Heart left ventricle (tissue), 16 donors: ENCODE measurements around the gene WDR7. TPM values are rescaled to one million over a fixed set of nuclear protein-coding genes. Genes with fewer than 3 reads are reported as not detected.

Source experiments
- ATAC-seq, 4 donors: fragments of 200-7000 bp; cut with Tn5 transposase; one replicate each; pipeline ENCODE4 v1.9.1; 2020 to 2022; ENCODE audit warnings: moderate library complexity in 4 of 4, mild to moderate bottlenecking in 3 of 4, moderate number of reproducible peaks in 1 of 4
- DNase-seq, 5 donors: peaks; one replicate each; pipeline ENCODE4 v3.0.0-alpha.2; 2020
- H3K27ac ChIP-seq, 12 donors: fragments of 200-600 bp; sonication (generic) in 4 of 12; one replicate each; pipeline versions ENCODE4 v1.5.0 to v1.8.0; 2016 to 2022; ENCODE audit warnings: mild to moderate bottlenecking in 2 of 12
- H3K27me3 ChIP-seq, 9 donors: fragments of 200-600 bp; sonication (generic) in 2 of 9; one replicate each; pipeline versions ENCODE4 v1.5.1 to v1.8.0; 2016 to 2022; ENCODE audit warnings: mild to moderate bottlenecking in 3 of 9
- H3K36me3 ChIP-seq, 9 donors: fragments of 200-600 bp; sonication (generic) in 2 of 9; one replicate each; pipeline versions ENCODE4 v1.5.0 to v1.8.0; 2018 to 2022; ENCODE audit warnings: mild to moderate bottlenecking in 2 of 9
- H3K4me1 ChIP-seq, 12 donors: fragments of 200-600 bp; sonication (generic) in 4 of 12; one replicate each; pipeline versions ENCODE4 v1.5.0 to v1.8.0; 2016 to 2022; ENCODE audit warnings: mild to moderate bottlenecking in 3 of 12
- H3K4me3 ChIP-seq, 12 donors: fragments of 200-600 bp; sonication (generic) in 4 of 12; one replicate each; pipeline versions ENCODE4 v1.5.0 to v1.8.0; 2017 to 2022; ENCODE audit warnings: mild to moderate bottlenecking in 9 of 12, moderate library complexity in 4 of 12
- H3K9me3 ChIP-seq, 12 donors: fragments of 200-600 bp; sonication (generic) in 4 of 12; one replicate each; pipeline versions ENCODE4 v1.5.0 to v1.8.0; 2016 to 2022; ENCODE audit warnings: mild to moderate bottlenecking in 1 of 12
- POLR2A ChIP-seq, 2 donors: fragments of 450-650 bp; IDR thresholded peaks; one replicate each; pipeline ENCODE4 v1.6.1; 2017; ENCODE audit warnings: antibody characterized with exemption in 2 of 2, mild to moderate bottlenecking in 2 of 2, moderate library complexity in 2 of 2
- WGBS, 4 donors: extraction: QIAGEN DNeasy Blood & Tissue Kit in 2 of 4; methylation state at CpG; one replicate each; pipeline versions ENCODE4 v1.1.5 to v1.1.7; 2013 to 2018; 5-methylcytosine and 5-hydroxymethylcytosine counted together
- intact Hi-C, 10 donors: fragments of 100-400 bp; cut with DNase I; formaldehyde crosslinking; loops; one replicate each; pipeline versions ENCODE4 v1.11.1 to v1.14.2; 2022
- polyA plus RNA-seq, 2 donors: library from polyadenylated mRNA; stranded (reverse); fragments of 200-250 nt; gene quantifications; one replicate each; pipeline ENCODE4 v1.2.3, GENCODE V29; 2013
- total RNA-seq, 9 donors: library from RNA; depleted of rRNA in 2 of 9; stranded (reverse); fragments of >200 nt in 2 of 9; fragmentation: NEBNext Ultra II Directional in 3 of 9; extraction: Animal tissue kit (Norgen Biotek cat#: 25700) in 3 of 9; gene quantifications; one replicate each; pipeline versions ENCODE4 v1.1.0 to v1.2.4, GENCODE V29; 2016 to 2023
- TF ChIP-seq, protein P1 (sequence below), 12 donors: fragments of 200-600 bp; sonication (generic) in 4 of 12; IDR thresholded peaks; one replicate each; pipeline versions ENCODE4 v1.5.0 to v1.8.0; 2018 to 2022; ENCODE audit warnings: antibody characterized with exemption in 12 of 12, mild to moderate bottlenecking in 5 of 12
- donor health status: ischemic (EF 13 %, LVEDD 7.1; RV severe dilation, severe dysfunction).
- donor health status: healthy with polysubstance abuse.
- donor health status: DM: no; HTN: yes; CAD: no.
- donor health status: DM: no; HTN: no; CAD: no.
- donor health status: ischemic (EF 25% LVEDD 6.9; RV normal size, moderate dysfunction).
- donor health status: ischemic (EF 25% LVEDD 5.7; RV mildly dilated, moderate dysfunction).
- donor health status: healthy.
- donor health status: DM: yes; HTN: yes; CAD: no.
- donor health status: ischemic (EF 35%, LVEDD 5.7; RV mildly dilated, moderate dysfunction).
- donor health status: nonischemic (EF 11% LVEDD 7.7; RV severe dilation, severe dysfunction).
- donor health status: DM: yes; HTN: yes; CAD: no.
- donor health status: PGD.
- donor health status: ischemic (EF 29% LVEDD 5.4; RV normal size, mild dysfunction).
- donor health status: nonischemic (EF 23%, LVEDD 6.1; RV moderate dilation, normal function).

The WDR7 gene
- total and polyA plus RNA-seq, 11 donors: 4.3 to 33.6 (median 26.6) TPM

DNA sequence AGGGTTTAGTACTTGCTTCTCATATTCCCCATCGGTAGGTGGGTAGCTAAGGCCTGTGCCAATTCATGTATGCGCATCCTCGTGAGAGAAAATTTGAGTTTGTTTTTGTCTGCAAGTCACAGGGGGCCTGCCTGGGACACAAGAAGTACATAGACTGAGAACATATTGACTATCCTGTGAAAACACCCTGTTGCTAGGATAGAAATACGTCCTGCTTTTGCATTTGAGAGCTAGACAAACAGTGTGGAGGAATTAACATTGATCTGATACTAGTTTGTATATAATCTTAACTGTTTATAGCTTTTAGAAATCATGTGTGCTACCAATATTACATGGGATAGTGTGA lies 10.9 kb downstream of the WDR7 start:
- Histone ChIP-seq H3K4me3 (no peak overlapping the region), H3K9me3 (no peaks in the 10 kb centered on the region), H3K36me3 (peaks cover 0 to 6% (median 0%) of the 10 kb centered on the region in 9 donors), H3K27ac (no peak overlapping the region), H3K27me3 (no peaks in the 10 kb centered on the region), H3K4me1 (peaks cover 0 to 28% (median 6%) of the 10 kb centered on the region in 12 donors)
- intact Hi-C loops: no loop called here
- no peak for TF ChIP-seq POLR2A (IDR thresholded peaks at IDR 0.05)
- TF ChIP-seq, protein P1, sequence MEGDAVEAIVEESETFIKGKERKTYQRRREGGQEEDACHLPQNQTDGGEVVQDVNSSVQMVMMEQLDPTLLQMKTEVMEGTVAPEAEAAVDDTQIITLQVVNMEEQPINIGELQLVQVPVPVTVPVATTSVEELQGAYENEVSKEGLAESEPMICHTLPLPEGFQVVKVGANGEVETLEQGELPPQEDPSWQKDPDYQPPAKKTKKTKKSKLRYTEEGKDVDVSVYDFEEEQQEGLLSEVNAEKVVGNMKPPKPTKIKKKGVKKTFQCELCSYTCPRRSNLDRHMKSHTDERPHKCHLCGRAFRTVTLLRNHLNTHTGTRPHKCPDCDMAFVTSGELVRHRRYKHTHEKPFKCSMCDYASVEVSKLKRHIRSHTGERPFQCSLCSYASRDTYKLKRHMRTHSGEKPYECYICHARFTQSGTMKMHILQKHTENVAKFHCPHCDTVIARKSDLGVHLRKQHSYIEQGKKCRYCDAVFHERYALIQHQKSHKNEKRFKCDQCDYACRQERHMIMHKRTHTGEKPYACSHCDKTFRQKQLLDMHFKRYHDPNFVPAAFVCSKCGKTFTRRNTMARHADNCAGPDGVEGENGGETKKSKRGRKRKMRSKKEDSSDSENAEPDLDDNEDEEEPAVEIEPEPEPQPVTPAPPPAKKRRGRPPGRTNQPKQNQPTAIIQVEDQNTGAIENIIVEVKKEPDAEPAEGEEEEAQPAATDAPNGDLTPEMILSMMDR (IDR thresholded peaks at IDR 0.05): no peak
- ATAC-seq (no peak), DNase-seq (no peak)
- WGBS, 4 donors: 45 to 49% (median 47%) methylated on average over 4 of the region's 4 CpGs

- Histone ChIP-seq H3K9me3 (no peaks in the 10 kb centered on the region), H3K27me3 (no peaks in the 10 kb centered on the region), H3K4me3 (no peak overlapping the region), H3K4me1 (peaks cover 0 to 28% (median 6%) of the 10 kb centered on the region in 12 donors), H3K27ac (peak overlapping the region in 1 of 12 donors; percentile 4), H3K36me3 (peaks cover 0 to 3% (median 0%) of the 10 kb centered on the region in 9 donors)
- intact Hi-C loops: no loop called here
- TF ChIP-seq, protein P1 (IDR thresholded peaks at IDR 0.05): no peak
- no peak for TF ChIP-seq POLR2A (IDR thresholded peaks at IDR 0.05)
- ATAC-seq: no peak
- WGBS, 4 donors: 87 to 92% (median 90%) methylated on average over 5 of the region's 5 CpGs
- no peak for DNase-seq
Measured at GRCh38 chr18:56662502-56662901, 11.3 kb downstream of the WDR7 start.

GRCh38 chr18:56662902-56663301 lies 11.7 kb downstream of the WDR7 start:
- H3K9me3 ChIP-seq: no peaks in the 10 kb centered on the region
- H3K4me1 ChIP-seq: peaks cover 0 to 28% (median 6%) of the 10 kb centered on the region in 12 donors
- H3K4me3 ChIP-seq: no peak overlapping the region
- WGBS, 4 donors: 69 to 86% (median 74%) methylated on average over 2 of the region's 2 CpGs
- ATAC-seq: peak in 3 of 4 donors; percentile 57 to 72 (median 62)
- no peak for DNase-seq
- H3K27ac ChIP-seq: peak overlapping the region in 2 of 12 donors; percentile 4 to 33
- H3K36me3 ChIP-seq: no peaks in the 10 kb centered on the region
- no peak for TF ChIP-seq POLR2A (IDR thresholded peaks at IDR 0.05)
- TF ChIP-seq, protein P1 (IDR thresholded peaks at IDR 0.05): no peak
- intact Hi-C loops: no loop called here
- no peaks in the 10 kb centered on the region for H3K27me3 ChIP-seq

GRCh38 chr18:56672391-56672790 lies 21.2 kb downstream of the WDR7 start:
- no peak for DNase-seq
- WGBS, 4 donors: 60 to 65% (median 64%) methylated on average over 8 of the region's 8 CpGs
- Histone ChIP-seq H3K9me3 (no peaks in the 10 kb centered on the region), H3K27me3 (no peaks in the 10 kb centered on the region), H3K36me3 (peaks cover 0 to 15% (median 8%) of the 10 kb centered on the region in 9 donors), H3K27ac (peak overlapping the region in 4 of 12 donors; percentile 13 to 52 (median 26)), H3K4me1 (peaks cover 0 to 11% (median 0%) of the 10 kb centered on the region in 12 donors), H3K4me3 (no peak overlapping the region)
- TF ChIP-seq, protein P1 (IDR thresholded peaks at IDR 0.05): no peak
- TF ChIP-seq POLR2A (IDR thresholded peaks at IDR 0.05): no peak
- ATAC-seq: no peak
- intact Hi-C loops: no loop called here
